HEK293 (cell line): ENCODE data around the gene GATAD1.

Source experiments
- BCL11A ChIP-seq: fragments of 450-650 bp; formaldehyde crosslinking; IDR thresholded peaks from 2 replicates; pipeline ENCODE4 v1.5.1; 2016; ENCODE audit warnings: low read depth, missing biosample characterization, missing genetic modification characterization
- MYNN ChIP-seq: fragments of 450-650 bp; formaldehyde crosslinking; IDR thresholded peaks from 2 replicates; pipeline ENCODE4 v1.5.1; 2016; ENCODE audit warnings: missing biosample characterization, missing genetic modification characterization, borderline replicate concordance
- ZNF350 ChIP-seq: fragments of 450-650 bp; formaldehyde crosslinking; IDR thresholded peaks from 2 replicates; pipeline ENCODE4 v1.5.0; 2017; ENCODE audit warnings: missing biosample characterization, mild to moderate bottlenecking, missing genetic modification characterization
- ZNF549 ChIP-seq: fragments of 450-650 bp; IDR thresholded peaks from 2 replicates; pipeline ENCODE4 v1.5.1; 2018; ENCODE audit warnings: missing biosample characterization, missing genetic modification characterization, mild to moderate bottlenecking, inconsistent platforms, moderate library complexity
- ZNF830 ChIP-seq: fragments of 450-650 bp; IDR thresholded peaks from 2 replicates; pipeline ENCODE4 v1.5.0; 2018; ENCODE audit warnings: missing biosample characterization, missing genetic modification characterization, low read depth, mild to moderate bottlenecking, moderate library complexity
- TF ChIP-seq, protein P1 (sequence below): fragments of 450-650 bp; formaldehyde crosslinking; IDR thresholded peaks from 2 replicates; pipeline ENCODE4 v1.5.1; 2016; ENCODE audit warnings: missing biosample characterization, missing genetic modification characterization
- TF ChIP-seq, protein P2 (sequence below): fragments of 450-650 bp; formaldehyde crosslinking; IDR thresholded peaks from 2 replicates; pipeline ENCODE4 v1.5.1; 2016; ENCODE audit warnings: missing biosample characterization, missing genetic modification characterization, low read depth
- TF ChIP-seq, protein P3 (sequence below): fragments of 450-650 bp; formaldehyde crosslinking; IDR thresholded peaks from 2 replicates; pipeline ENCODE4 v1.5.1; 2016; ENCODE audit warnings: missing biosample characterization, missing genetic modification characterization

DNA sequence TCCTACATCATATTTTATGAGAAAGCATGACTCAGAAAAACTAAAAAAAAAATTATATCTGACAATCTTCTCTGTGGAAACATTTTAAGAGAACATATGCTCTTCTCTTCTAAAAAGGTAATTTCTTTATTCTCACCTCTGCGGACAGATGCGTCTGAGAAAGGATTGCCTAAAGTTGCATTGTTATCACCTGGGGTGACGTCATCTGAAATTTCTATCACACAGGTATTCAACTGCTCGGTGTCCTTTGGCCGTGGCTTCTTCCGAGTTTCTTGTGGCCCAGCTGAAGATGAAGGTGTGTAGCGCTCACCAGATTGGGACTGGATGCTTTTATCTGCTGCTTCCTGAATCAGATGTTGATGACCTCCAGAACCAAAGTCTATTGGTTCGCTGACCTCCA lies 14.3 kb upstream of the GATAD1 start:
- no peak for TF ChIP-seq MYNN
- TF ChIP-seq, protein P1, sequence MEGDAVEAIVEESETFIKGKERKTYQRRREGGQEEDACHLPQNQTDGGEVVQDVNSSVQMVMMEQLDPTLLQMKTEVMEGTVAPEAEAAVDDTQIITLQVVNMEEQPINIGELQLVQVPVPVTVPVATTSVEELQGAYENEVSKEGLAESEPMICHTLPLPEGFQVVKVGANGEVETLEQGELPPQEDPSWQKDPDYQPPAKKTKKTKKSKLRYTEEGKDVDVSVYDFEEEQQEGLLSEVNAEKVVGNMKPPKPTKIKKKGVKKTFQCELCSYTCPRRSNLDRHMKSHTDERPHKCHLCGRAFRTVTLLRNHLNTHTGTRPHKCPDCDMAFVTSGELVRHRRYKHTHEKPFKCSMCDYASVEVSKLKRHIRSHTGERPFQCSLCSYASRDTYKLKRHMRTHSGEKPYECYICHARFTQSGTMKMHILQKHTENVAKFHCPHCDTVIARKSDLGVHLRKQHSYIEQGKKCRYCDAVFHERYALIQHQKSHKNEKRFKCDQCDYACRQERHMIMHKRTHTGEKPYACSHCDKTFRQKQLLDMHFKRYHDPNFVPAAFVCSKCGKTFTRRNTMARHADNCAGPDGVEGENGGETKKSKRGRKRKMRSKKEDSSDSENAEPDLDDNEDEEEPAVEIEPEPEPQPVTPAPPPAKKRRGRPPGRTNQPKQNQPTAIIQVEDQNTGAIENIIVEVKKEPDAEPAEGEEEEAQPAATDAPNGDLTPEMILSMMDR (tag by site-specific recombination) = no peak
- TF ChIP-seq, protein P2, sequence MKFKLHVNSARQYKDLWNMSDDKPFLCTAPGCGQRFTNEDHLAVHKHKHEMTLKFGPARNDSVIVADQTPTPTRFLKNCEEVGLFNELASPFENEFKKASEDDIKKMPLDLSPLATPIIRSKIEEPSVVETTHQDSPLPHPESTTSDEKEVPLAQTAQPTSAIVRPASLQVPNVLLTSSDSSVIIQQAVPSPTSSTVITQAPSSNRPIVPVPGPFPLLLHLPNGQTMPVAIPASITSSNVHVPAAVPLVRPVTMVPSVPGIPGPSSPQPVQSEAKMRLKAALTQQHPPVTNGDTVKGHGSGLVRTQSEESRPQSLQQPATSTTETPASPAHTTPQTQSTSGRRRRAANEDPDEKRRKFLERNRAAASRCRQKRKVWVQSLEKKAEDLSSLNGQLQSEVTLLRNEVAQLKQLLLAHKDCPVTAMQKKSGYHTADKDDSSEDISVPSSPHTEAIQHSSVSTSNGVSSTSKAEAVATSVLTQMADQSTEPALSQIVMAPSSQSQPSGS (tag by site-specific recombination) = no peak
- TF ChIP-seq ZNF350 (tag by site-specific recombination) = no peak
- TF ChIP-seq, protein P3, sequence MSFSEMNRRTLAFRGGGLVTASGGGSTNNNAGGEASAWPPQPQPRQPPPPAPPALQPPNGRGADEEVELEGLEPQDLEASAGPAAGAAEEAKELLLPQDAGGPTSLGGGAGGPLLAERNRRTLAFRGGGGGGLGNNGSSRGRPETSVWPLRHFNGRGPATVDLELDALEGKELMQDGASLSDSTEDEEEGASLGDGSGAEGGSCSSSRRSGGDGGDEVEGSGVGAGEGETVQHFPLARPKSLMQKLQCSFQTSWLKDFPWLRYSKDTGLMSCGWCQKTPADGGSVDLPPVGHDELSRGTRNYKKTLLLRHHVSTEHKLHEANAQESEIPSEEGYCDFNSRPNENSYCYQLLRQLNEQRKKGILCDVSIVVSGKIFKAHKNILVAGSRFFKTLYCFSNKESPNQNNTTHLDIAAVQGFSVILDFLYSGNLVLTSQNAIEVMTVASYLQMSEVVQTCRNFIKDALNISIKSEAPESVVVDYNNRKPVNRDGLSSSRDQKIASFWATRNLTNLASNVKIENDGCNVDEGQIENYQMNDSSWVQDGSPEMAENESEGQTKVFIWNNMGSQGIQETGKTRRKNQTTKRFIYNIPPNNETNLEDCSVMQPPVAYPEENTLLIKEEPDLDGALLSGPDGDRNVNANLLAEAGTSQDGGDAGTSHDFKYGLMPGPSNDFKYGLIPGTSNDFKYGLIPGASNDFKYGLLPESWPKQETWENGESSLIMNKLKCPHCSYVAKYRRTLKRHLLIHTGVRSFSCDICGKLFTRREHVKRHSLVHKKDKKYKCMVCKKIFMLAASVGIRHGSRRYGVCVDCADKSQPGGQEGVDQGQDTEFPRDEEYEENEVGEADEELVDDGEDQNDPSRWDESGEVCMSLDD (tag by site-specific recombination) = no peak
- no peak for TF ChIP-seq BCL11A (tag by site-specific recombination)
- no peak for TF ChIP-seq ZNF830 (tag by site-specific recombination)
- TF ChIP-seq ZNF549 (tag by site-specific recombination) = no peak
